Epithelial cell of alveolus of lung (primary cell): ENCODE data around the gene ANKRD28. TPM values are rescaled to one million over a fixed set of nuclear protein-coding genes. Genes with fewer than 3 reads are reported as not detected.

ENCODE experiments used
- total RNA-seq: library from RNA; depleted of rRNA; stranded (reverse); fragments of >200 nt; gene quantifications from 2 replicates; pipeline ENCODE4 v1.2.1, GENCODE V29; 2015

Gene ANKRD28
- total RNA-seq = 55.6 and 62.7 TPM in 2 replicates

DNA sequence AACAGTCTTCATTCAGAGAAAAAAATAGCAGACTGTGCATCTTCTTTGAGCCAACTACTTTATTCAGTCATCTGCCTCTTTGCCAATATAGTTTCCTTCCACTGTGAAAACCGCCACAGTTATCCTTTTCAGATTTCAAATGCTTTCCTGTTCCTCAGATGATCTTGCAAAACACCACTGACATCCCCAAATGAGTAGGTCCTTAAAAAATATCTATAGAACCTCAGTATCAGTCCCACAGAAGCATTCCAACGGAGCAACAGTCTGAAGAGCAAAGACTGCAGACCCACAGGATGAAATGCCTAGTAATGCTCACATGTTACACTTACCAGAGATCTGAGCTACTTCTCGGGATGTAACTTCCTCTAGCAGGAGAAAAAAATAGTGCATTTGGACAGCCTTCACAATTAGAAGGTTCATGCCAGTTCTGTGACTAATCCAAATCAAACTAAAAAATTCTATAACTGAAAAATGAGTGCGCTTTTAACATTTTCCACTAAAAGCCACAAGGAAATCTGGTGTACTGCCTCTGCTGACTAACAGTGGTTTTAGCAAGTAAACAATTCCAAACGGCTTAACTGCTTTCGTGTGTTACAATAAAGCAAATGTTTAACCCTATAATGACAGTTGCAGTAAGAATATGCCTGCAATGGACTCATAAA is at the start of gene ANKRD28:
ANKRD28 (minus strand) TSS at position 338 of the 662 bp plus-strand sequence. CDS start 1,458 bp downstream, outside the sequence.

Other genes with a start within 250 kb of the ANKRD28 start
- 15.1 and 18.7 TPM in 2 replicates for gene HACL1, start 196.4 kb downstream of the ANKRD28 start, total RNA-seq
- gene BTD, start 196.2 kb downstream of the ANKRD28 start, total RNA-seq = 15.3 and 20.0 TPM in 2 replicates